HepG2 (cell line): ENCODE measurements around the gene GFPT2. TPM values are rescaled to one million over a fixed set of nuclear protein-coding genes. Genes with fewer than 3 reads are reported as not detected.

Source experiments
- ATAC-seq: fragments of 200-7000 bp; cut with Tn5 transposase; 3 replicates; pipeline ENCODE4 v1.9.1; 2020; ENCODE audit warnings: mild to moderate bottlenecking, moderate library complexity
- BruUV-seq: library from RNA; stranded (reverse); fragments of 400-500 nt; replicated peaks from 2 replicates; lab custom pipeline; 2021; lab: Mats Ljungman, UMichigan
- CTCF ChIA-PET: fragments of 300-600 bp; formaldehyde crosslinking; extraction: SDS; loops from one replicate; lab custom pipeline; 2021; ENCODE audit warnings: low total read pairs, inconsistent platforms, low intra/inter-chr PET ratio; lab: Yijun Ruan, JAX
- POLR2A ChIA-PET: fragments of 350-600 bp; sonication (Branson Sonifier 250); formaldehyde crosslinking; loops from one replicate; lab custom pipeline; 2020; ENCODE audit warnings: antibody characterized with exemption, inconsistent platforms; lab: Yijun Ruan, JAX
- DNase-seq: peaks from one replicate; pipeline ENCODE4 v3.0.0-alpha.2; 2015; ENCODE audit warnings: low spot score
- FAIRE-seq: peaks from 3 replicates; lab custom pipeline; 2011; peaks lifted over from hg19 to GRCh38; lab: Jason Lieb, UNC
- H2AFZ ChIP-seq: one replicate; pipeline ENCODE4 v1.6.1; 2011; ENCODE audit warnings: low read length, inconsistent platforms
- H3K27ac ChIP-seq: fragments of 300-600 bp; 3 replicates; pipeline ENCODE4 v1.8.0; 2011; ENCODE audit warnings: mixed run types, mild to moderate bottlenecking, mixed read lengths, low read length, inconsistent platforms; ENCODE audit not compliant: insufficient read depth; ENCODE audit errors: extremely low read length
- H3K27me3 ChIP-seq, 2 experiments: fragments of 200-600 bp in 1 of 2; 2 replicates in 1 of 2; 3 replicates in 1 of 2; pipeline versions ENCODE4 v1.6.0 to v1.8.0; 2011; ENCODE audit warnings: low read length in 2 of 2, mild to moderate bottlenecking in 2 of 2, moderate library complexity in 2 of 2, inconsistent platforms in 1 of 2; ENCODE audit not compliant: insufficient read depth in 2 of 2, control insufficient read depth in 1 of 2
- H3K36me3 ChIP-seq, 2 experiments: fragments of 200-600 bp in 1 of 2; replicated peaks in 1 of 2; 2 replicates in 1 of 2; 3 replicates in 1 of 2; pipeline versions ENCODE4 v1.5.1 to v1.8.0; 2011; ENCODE audit warnings: low read length in 2 of 2, inconsistent platforms in 1 of 2; ENCODE audit not compliant: insufficient read depth in 2 of 2, control insufficient read depth in 1 of 2
- H3K4me1 ChIP-seq: 2 replicates; pipeline ENCODE4 v1.5.1; 2012; ENCODE audit warnings: low read length, inconsistent platforms; ENCODE audit not compliant: insufficient read depth
- H3K4me2 ChIP-seq: 2 replicates; pipeline ENCODE4 v1.6.0; 2011; ENCODE audit warnings: low read depth, low read length, inconsistent platforms
- H3K4me3 ChIP-seq, 3 experiments: fragments of 200-600 bp in 1 of 3; sonication (generic), shearing (Covaris generic) in 1 of 3; replicated peaks in 1 of 3; 2 replicates each; pipeline ENCODE4 v1.5.1; 2011 to 2016; ENCODE audit warnings: low read length in 3 of 3, inconsistent platforms in 2 of 3, low read depth in 2 of 3, mild to moderate bottlenecking in 2 of 3, control low read depth in 1 of 3, mixed read lengths in 1 of 3; ENCODE audit not compliant: insufficient read depth in 1 of 3
- H3K79me2 ChIP-seq: one replicate; pipeline ENCODE4 v1.6.1; 2011; ENCODE audit warnings: low read length, inconsistent platforms; ENCODE audit not compliant: insufficient read depth
- H3K9ac ChIP-seq: 2 replicates; pipeline ENCODE4 v1.6.0; 2011; ENCODE audit warnings: mild to moderate bottlenecking, low read depth, low read length, inconsistent platforms; ENCODE audit not compliant: insufficient read depth
- H3K9me3 ChIP-seq: 2 replicates; pipeline ENCODE4 v1.5.1; 2012; ENCODE audit warnings: mild to moderate bottlenecking, low read length
- H4K20me1 ChIP-seq: 2 replicates; pipeline ENCODE4 v1.6.0; 2011; ENCODE audit warnings: inconsistent platforms, mild to moderate bottlenecking, low read length, moderate library complexity; ENCODE audit not compliant: insufficient read depth
- E2F2 ChIP-seq: sonication (generic); formaldehyde crosslinking; IDR thresholded peaks from 2 replicates; pipeline ENCODE4 v1.4.0; 2020; ENCODE audit warnings: missing genetic modification reagents, borderline replicate concordance
- HNF1B ChIP-seq: sonication (generic); formaldehyde crosslinking; IDR thresholded peaks from 2 replicates; pipeline ENCODE4 v1.5.1; 2020; ENCODE audit warnings: mild to moderate bottlenecking, moderate library complexity, missing genetic modification reagents
- JUNB ChIP-seq: sonication (generic); formaldehyde crosslinking; IDR thresholded peaks from 2 replicates; pipeline ENCODE4 v1.8.0; 2022; ENCODE audit warnings: missing genetic modification reagents, mild to moderate bottlenecking, borderline replicate concordance
- JUND ChIP-seq: sonication (generic); formaldehyde crosslinking; IDR thresholded peaks from 2 replicates; pipeline ENCODE4 v1.8.0; 2022; ENCODE audit warnings: mild to moderate bottlenecking, missing genetic modification reagents
- KDM4B ChIP-seq: sonication (generic); formaldehyde crosslinking; IDR thresholded peaks from 2 replicates; pipeline ENCODE4 v1.4.0; 2020; ENCODE audit warnings: missing genetic modification reagents
- NR2F6 ChIP-seq, 2 experiments: IDR thresholded peaks; 2 replicates each; pipeline ENCODE4 v1.6.1; 2016; ENCODE audit warnings: antibody characterized with exemption in 1 of 2, mild to moderate bottlenecking in 1 of 2
- ZNF124 ChIP-seq: sonication (generic); formaldehyde crosslinking; IDR thresholded peaks from 2 replicates; pipeline ENCODE4 v1.4.0; 2020; ENCODE audit warnings: missing genetic modification reagents
- ZNF639 ChIP-seq: conservative IDR thresholded peaks from 2 replicates; pipeline ENCODE4 v1.6.1; 2018; ENCODE audit warnings: missing genetic modification reagents
- ZNF652 ChIP-seq: IDR thresholded peaks from 2 replicates; pipeline ENCODE4 v1.6.1; 2016; ENCODE audit warnings: low read depth, borderline replicate concordance
- WGBS: methylation state at CpG from one replicate; pipeline ENCODE4 v1.1.6; 2017; ENCODE audit warnings: low lambda C conversion rate; 5-methylcytosine and 5-hydroxymethylcytosine counted together
- in situ Hi-C: cut with HindIII; loops from 2 replicates; pipeline ENCODE4 v1.10.0; 2017; ENCODE audit warnings: low pct_unique_long_range_greater_than_20kb; ENCODE audit not compliant: extremely low pct_ligation_motif_present
- intact Hi-C: fragments of 100-400 bp; cut with micrococcal nuclease; formaldehyde crosslinking; loops from one replicate; pipeline ENCODE4 v1.10.0; 2022; ENCODE audit not compliant: unreplicated experiment
- polyA plus RNA-seq, 8 experiments: library from polyadenylated mRNA; depleted of rRNA in 3 of 8; stranded (reverse) in 7 of 8; unstranded in 1 of 8; fragments of >200 nt; fragmentation: Illumina TruSeq in 4 of 8; extraction: Trizol in 4 of 8; gene quantifications; 2 replicates each; pipeline versions ENCODE4 v1.2.1 to v1.2.3, GENCODE V29; 2011 to 2016; ENCODE audit warnings: low read depth in 4 of 8, missing spikeins in 1 of 8, mixed read lengths in 1 of 8; ENCODE audit not compliant: insufficient read depth in 1 of 8
- total RNA-seq, 5 experiments: library from RNA; depleted of rRNA; stranded (reverse); fragments of >200 nt; fragmentation: Illumina TruSeq; extraction: Trizol; gene quantifications; 2 replicates each; pipeline ENCODE4 v1.2.3, GENCODE V29; 2016; ENCODE audit warnings: low read depth in 1 of 5
- TF ChIP-seq, protein P1 (sequence below): sonication (generic); formaldehyde crosslinking; IDR thresholded peaks from 2 replicates; pipeline ENCODE4 v1.8.0; 2022; ENCODE audit warnings: missing genetic modification reagents, mild to moderate bottlenecking, moderate library complexity, borderline replicate concordance

The GFPT2 gene
- total and polyA plus RNA-seq, 2 of the 13 experiments (the other 11 are each of a cell fraction or from before 2014, with no cell fraction given), result 0.18 TPM

DNA sequence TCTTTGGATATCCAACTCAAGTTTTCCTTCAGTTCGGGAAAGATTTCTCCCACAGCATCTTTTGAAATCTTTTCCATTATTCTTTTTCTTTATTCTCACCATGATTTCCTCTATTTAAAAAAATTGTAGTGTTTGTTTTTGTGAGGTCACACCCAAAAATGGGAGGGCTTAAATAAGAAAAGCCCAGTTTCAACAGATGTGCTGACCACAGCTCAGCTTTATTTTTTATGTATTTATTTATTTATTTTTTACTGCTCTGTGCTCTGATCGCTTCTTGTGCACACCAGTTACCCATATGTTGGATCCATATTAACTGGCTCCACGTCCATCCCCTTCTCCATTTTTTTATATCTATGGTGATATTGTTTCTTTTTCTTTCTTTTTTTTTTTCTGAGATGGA, 20.3 kb downstream of the GFPT2 start:
- no peak overlapping the region for H3K4me3 ChIP-seq
- no peak for DNase-seq
- POLR2A ChIA-PET, result no interaction called here
- TF ChIP-seq, protein P1, sequence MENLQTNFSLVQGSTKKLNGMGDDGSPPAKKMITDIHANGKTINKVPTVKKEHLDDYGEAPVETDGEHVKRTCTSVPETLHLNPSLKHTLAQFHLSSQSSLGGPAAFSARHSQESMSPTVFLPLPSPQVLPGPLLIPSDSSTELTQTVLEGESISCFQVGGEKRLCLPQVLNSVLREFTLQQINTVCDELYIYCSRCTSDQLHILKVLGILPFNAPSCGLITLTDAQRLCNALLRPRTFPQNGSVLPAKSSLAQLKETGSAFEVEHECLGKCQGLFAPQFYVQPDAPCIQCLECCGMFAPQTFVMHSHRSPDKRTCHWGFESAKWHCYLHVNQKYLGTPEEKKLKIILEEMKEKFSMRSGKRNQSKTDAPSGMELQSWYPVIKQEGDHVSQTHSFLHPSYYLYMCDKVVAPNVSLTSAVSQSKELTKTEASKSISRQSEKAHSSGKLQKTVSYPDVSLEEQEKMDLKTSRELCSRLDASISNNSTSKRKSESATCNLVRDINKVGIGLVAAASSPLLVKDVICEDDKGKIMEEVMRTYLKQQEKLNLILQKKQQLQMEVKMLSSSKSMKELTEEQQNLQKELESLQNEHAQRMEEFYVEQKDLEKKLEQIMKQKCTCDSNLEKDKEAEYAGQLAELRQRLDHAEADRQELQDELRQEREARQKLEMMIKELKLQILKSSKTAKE (CRISPR knock-in tag), result no peak
- TF ChIP-seq JUNB (CRISPR knock-in tag), result no peak
- no peak for TF ChIP-seq JUND (CRISPR knock-in tag)
- TF ChIP-seq ZNF124 (CRISPR knock-in tag), result no peak
- TF ChIP-seq, all 625 proteins: peak for 0
- ATAC-seq, result no peak
- no peak overlapping the region for H2AFZ ChIP-seq
- 39% methylated on average over 3 of the region's 3 CpGs for WGBS
- no peaks in the 10 kb centered on the region for H3K9me3 ChIP-seq
- no TSS peak for BruUV-seq
- in situ Hi-C loops (no loop called here), intact Hi-C loops (no loop called here)
- no peaks in the 10 kb centered on the region for H3K79me2 ChIP-seq
- no peak overlapping the region for H3K4me2 ChIP-seq
- no peak overlapping the region for H3K9ac ChIP-seq
- H3K27ac ChIP-seq, result no peak overlapping the region
- no peaks in the 10 kb centered on the region for H4K20me1 ChIP-seq
- H3K36me3 ChIP-seq, result no peaks in the 10 kb centered on the region
- H3K27me3 ChIP-seq, result peaks cover 2 to 41% of the 10 kb centered on the region in 2 experiments; a peak in 4 of 5 replicates
- 0 out of 2 replicates have a peak, but pooled peaks cover 8% of the 10 kb centered on the region for H3K4me1 ChIP-seq
- no peak for FAIRE-seq
- CTCF ChIA-PET, result interaction anchor here (1.2 kb wide), 1 partner anchor 40 kb away, joined by 3 read pairs; no protein-coding TSS in a partner anchor

DNA sequence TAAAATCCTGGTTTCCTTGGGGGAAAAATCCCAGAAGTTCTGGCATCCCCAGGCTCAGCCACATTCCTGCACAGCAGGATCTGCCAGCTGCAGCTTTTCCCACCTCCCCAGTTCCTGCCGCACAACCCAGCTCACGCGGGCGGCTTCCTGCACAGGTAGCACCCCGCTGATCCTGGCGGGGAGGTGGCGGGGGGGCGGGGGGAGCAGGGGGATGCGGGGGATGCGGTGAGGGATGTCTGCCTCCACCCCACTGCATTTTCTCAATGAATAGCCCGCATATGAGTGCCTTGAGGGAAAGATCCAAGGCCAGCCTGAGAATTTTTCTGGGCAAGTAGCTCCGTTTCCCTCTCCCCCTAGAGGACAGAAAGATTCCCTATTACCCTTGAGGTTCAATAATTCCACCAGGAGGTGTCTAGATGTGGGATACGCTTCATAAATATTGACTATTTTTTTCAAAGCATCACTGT, 21.1 kb downstream of the GFPT2 start:
- POLR2A ChIA-PET, result no interaction called here
- DNase-seq (no peak), FAIRE-seq (no peak), ATAC-seq (no peak)
- H4K20me1 ChIP-seq, result no peaks in the 10 kb centered on the region
- peaks cover 4 to 37% of the 10 kb centered on the region in 2 experiments; a peak in 4 of 5 replicates for H3K27me3 ChIP-seq
- BruUV-seq, result no TSS peak
- intact Hi-C loops, result no loop called here
- no peaks in the 10 kb centered on the region for H3K36me3 ChIP-seq
- CTCF ChIA-PET, result interaction anchor here (1.2 kb wide), 1 partner anchor 39 kb away, joined by 3 read pairs; no protein-coding TSS in a partner anchor
- no peak overlapping the region for H3K9ac ChIP-seq
- WGBS, result 37% methylated on average over 3 of the region's 13 CpGs
- no peak overlapping the region for H3K27ac ChIP-seq
- H3K79me2 ChIP-seq, result no peaks in the 10 kb centered on the region
- in situ Hi-C loops, result no loop called here
- H2AFZ ChIP-seq, result no peak overlapping the region
- H3K9me3 ChIP-seq, result no peaks in the 10 kb centered on the region
- H3K4me3 ChIP-seq, result no peak overlapping the region
- 0 out of 2 replicates have a peak, but pooled peaks cover 8% of the 10 kb centered on the region for H3K4me1 ChIP-seq
- no peak overlapping the region for H3K4me2 ChIP-seq
- TF ChIP-seq KDM4B (CRISPR knock-in tag), result no peak
- TF ChIP-seq E2F2 (CRISPR knock-in tag), result no peak
- no peak for TF ChIP-seq ZNF639 (CRISPR knock-in tag)
- TF ChIP-seq ZNF652 (CRISPR knock-in tag), result no peak
- no peak for TF ChIP-seq HNF1B (CRISPR knock-in tag)
- TF ChIP-seq NR2F6 (IDR thresholded peaks at IDR 0.05), result no peak
- no peak for TF ChIP-seq NR2F6 (CRISPR knock-in tag; IDR thresholded peaks at IDR 0.05)
